ENCODE data around the gene GHITM.

GHITM gene

GRCh38 chr10:84135836-84136235, 3.5 kb upstream of the GHITM start:
- ChIA-PET CTCF (interaction anchor here (0.8 kb wide), 1 partner anchor 12 kb away, joined by 4 read pairs; no protein-coding TSS in a partner anchor), POLR2A (no interaction called here)
- no peak for DNase-seq (ENCODE audit: extremely low spot score)
- TF ChIP-seq CTCF (IDR thresholded peaks at IDR 0.05; ENCODE audit: control extremely low read depth, extremely low read depth, low read depth, missing control alignments), result no peak

GRCh38 chr10:84137811-84138210, 1.5 kb upstream of the GHITM start:
- no peak for TF ChIP-seq CTCF (IDR thresholded peaks at IDR 0.05; ENCODE audit: control extremely low read depth, extremely low read depth, low read depth, missing control alignments)
- CTCF ChIA-PET, result interaction anchor here (1.0 to 8.4 kb wide), 4 partner anchors 9 to 399 kb away, joined by 3 to 78 read pairs (median 9); no protein-coding TSS in a partner anchor
- no peak for DNase-seq (ENCODE audit: extremely low spot score)
- POLR2A ChIA-PET, result no interaction called here

GRCh38 chr10:84138478-84139125, 707 bp upstream of the GHITM start:
- DNase-seq (ENCODE audit: extremely low spot score), result peak; percentile 14
- TF ChIP-seq CTCF (IDR thresholded peaks at IDR 0.05; ENCODE audit: control extremely low read depth, extremely low read depth, low read depth, missing control alignments), result no peak
- CTCF ChIA-PET, result interaction anchor here (0.6 to 8.4 kb wide), 9 partner anchors 9 to 398 kb away, joined by 3 to 78 read pairs (median 5); no protein-coding TSS in a partner anchor
- POLR2A ChIA-PET, result interaction anchor here (1.5 kb wide), 1 partner anchor 9 kb away, joined by 7 read pairs; no protein-coding TSS in a partner anchor

- ChIA-PET CTCF (interaction anchor here (0.8 to 8.4 kb wide), 4 partner anchors 8 to 64 kb away, joined by 3 to 78 read pairs (median 7); no protein-coding TSS in a partner anchor), POLR2A (interaction anchor here (0.6 kb wide), 1 partner anchor 22 kb away, joined by 3 read pairs; no protein-coding TSS in a partner anchor)
- no peak for DNase-seq (ENCODE audit: extremely low spot score)
- TF ChIP-seq CTCF (IDR thresholded peaks at IDR 0.05; ENCODE audit: control extremely low read depth, extremely low read depth, low read depth, missing control alignments), result no peak
Measured at GRCh38 chr10:84140036-84140379, 699 bp downstream of the GHITM start.

- CTCF ChIA-PET, result interaction anchor here (0.7 to 5.2 kb wide), 27 partner anchors 7 to 390 kb away, joined by 3 to 115 read pairs (median 5); partner anchors contain the start of genes CDHR1, GPR15LG and LRIT2
- POLR2A ChIA-PET, result interaction anchor here (1.0 to 1.4 kb wide), 3 partner anchors 9 to 58 kb away, joined by 3 to 8 read pairs (median 7); partner anchors contain the start of gene GHITM
- no peak for DNase-seq (ENCODE audit: extremely low spot score)
- no peak for TF ChIP-seq CTCF (IDR thresholded peaks at IDR 0.05; ENCODE audit: control extremely low read depth, extremely low read depth, low read depth, missing control alignments)
Measured at GRCh38 chr10:84147347-84147746, 8.0 kb downstream of the GHITM start.

- ChIA-PET POLR2A (interaction anchor here (1.0 to 1.4 kb wide), 3 partner anchors 9 to 57 kb away, joined by 3 to 8 read pairs (median 7); partner anchors contain the start of gene GHITM), CTCF (interaction anchor here (0.7 to 5.2 kb wide), 27 partner anchors 8 to 389 kb away, joined by 3 to 115 read pairs (median 5); partner anchors contain the start of genes CDHR1 and LRIT2)
- DNase-seq (ENCODE audit: extremely low spot score), result peak; percentile 39
- TF ChIP-seq CTCF (IDR thresholded peaks at IDR 0.05; ENCODE audit: control extremely low read depth, extremely low read depth, low read depth, missing control alignments), result peak; percentile 80
Measured at GRCh38 chr10:84148006-84148597, 8.8 kb downstream of the GHITM start.

Measured in GM10248 (cell line).